Peyer's patch (tissue), 4 donors: Measurements from ENCODE around the gene AUTS2.

Experiments
- POLR2A ChIP-seq, 2 donors: fragments of 450-650 bp; IDR thresholded peaks; one replicate each; pipeline ENCODE4 v1.5.1; 2017; ENCODE audit warnings: antibody characterized with exemption in 2 of 2, mild to moderate bottlenecking in 2 of 2, moderate library complexity in 2 of 2
- TF ChIP-seq, protein P1 (sequence below), 6 experiments: fragments of 450-650 bp in 4 of 6; fragments of 200-600 bp in 2 of 6; sonication (generic) in 1 of 6; IDR thresholded peaks; one replicate each; pipeline ENCODE4 v1.5.1; 2017 to 2019; ENCODE audit warnings: antibody characterized with exemption in 6 of 6, mild to moderate bottlenecking in 3 of 6, moderate library complexity in 1 of 6

DNA sequence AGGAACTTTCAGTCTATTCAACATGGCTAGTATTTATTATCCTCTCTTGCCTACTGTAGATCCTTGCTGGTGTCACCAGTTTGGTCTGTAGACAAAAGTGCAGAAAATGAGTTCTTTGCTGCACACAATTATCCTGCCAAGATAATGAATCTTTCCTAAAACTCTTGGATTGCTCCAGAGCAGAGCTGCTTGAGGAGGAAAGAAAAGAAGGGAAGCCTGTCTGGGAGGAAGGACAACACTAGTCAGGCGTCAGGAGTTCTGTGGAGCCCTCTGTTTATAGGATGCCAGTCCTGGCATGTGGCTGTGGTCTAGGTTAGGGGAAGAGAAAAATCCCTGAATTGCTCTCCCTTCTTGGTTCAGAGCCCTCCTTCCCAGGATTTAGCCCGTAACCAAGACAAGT is 1103.7 kb downstream of the AUTS2 start:
- TF ChIP-seq, protein P1, sequence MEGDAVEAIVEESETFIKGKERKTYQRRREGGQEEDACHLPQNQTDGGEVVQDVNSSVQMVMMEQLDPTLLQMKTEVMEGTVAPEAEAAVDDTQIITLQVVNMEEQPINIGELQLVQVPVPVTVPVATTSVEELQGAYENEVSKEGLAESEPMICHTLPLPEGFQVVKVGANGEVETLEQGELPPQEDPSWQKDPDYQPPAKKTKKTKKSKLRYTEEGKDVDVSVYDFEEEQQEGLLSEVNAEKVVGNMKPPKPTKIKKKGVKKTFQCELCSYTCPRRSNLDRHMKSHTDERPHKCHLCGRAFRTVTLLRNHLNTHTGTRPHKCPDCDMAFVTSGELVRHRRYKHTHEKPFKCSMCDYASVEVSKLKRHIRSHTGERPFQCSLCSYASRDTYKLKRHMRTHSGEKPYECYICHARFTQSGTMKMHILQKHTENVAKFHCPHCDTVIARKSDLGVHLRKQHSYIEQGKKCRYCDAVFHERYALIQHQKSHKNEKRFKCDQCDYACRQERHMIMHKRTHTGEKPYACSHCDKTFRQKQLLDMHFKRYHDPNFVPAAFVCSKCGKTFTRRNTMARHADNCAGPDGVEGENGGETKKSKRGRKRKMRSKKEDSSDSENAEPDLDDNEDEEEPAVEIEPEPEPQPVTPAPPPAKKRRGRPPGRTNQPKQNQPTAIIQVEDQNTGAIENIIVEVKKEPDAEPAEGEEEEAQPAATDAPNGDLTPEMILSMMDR (IDR thresholded peaks at IDR 0.05), result no peak
- no peak for TF ChIP-seq POLR2A (IDR thresholded peaks at IDR 0.05)
